Measurements from ENCODE around the gene ASAP2.
"Not testable (repeated sequence)": the region's sequence is repeated elsewhere in the genome, so short reads cannot be mapped to it uniquely, and the experiment has no call there.

ASAP2 gene

GRCh38 chr2:9390991-9391390, 184.4 kb downstream of the ASAP2 start:
- TF ChIP-seq EZH2 (IDR thresholded peaks at IDR 0.05) (no peak), FOXP2 (optimal IDR thresholded peaks at IDR 0.05; ENCODE audit: control extremely low read depth, extremely low read length, insufficient read depth) (no peak), POLR2AphosphoS5 (IDR thresholded peaks at IDR 0.05; ENCODE audit: borderline replicate concordance, low read depth, low read length) (no peak)

GRCh38 chr2:9391961-9392720, 185.5 kb downstream of the ASAP2 start:
- H3K9me3 ChIP-seq (ENCODE audit: low read depth, low read length) = no peaks in the 10 kb centered on the region
- H3K9ac ChIP-seq (ENCODE audit: insufficient read length) = peak overlapping the region; percentile 7
- TF ChIP-seq EZH2 (IDR thresholded peaks at IDR 0.05) (no peak), FOXP2 (optimal IDR thresholded peaks at IDR 0.05; ENCODE audit: control extremely low read depth, extremely low read length, insufficient read depth) (no peak), POLR2AphosphoS5 (IDR thresholded peaks at IDR 0.05; ENCODE audit: borderline replicate concordance, low read depth, low read length) (no peak)
- no peak for DNase-seq (ENCODE audit: low read depth, low spot score)
- no peak overlapping the region; the same call in 1 of the 2 replicates for H3K4me3 ChIP-seq
- peaks cover 3% of the 10 kb centered on the region; the same call in 1 of the 2 replicates for H3K36me3 ChIP-seq (ENCODE audit: insufficient read depth, low read length)
- peak overlapping the region; percentile 80; the same call in 1 of the 2 replicates for H3K27ac ChIP-seq

More at GRCh38 chr2:9390991-9391390, 184.4 kb downstream of the ASAP2 start:
- Histone ChIP-seq H3K36me3 (ENCODE audit: insufficient read depth, low read length) (peaks cover 7% of the 10 kb centered on the region; the same call in 1 of the 2 replicates), H3K4me3 (no peak overlapping the region), H3K27ac (no peak overlapping the region), H3K9me3 (ENCODE audit: low read depth, low read length) (no peaks in the 10 kb centered on the region), H3K9ac (ENCODE audit: insufficient read length) (no peak overlapping the region)
- DNase-seq (ENCODE audit: low read depth, low spot score) = no peak

- no peak for TF ChIP-seq EZH2 (IDR thresholded peaks at IDR 0.05)
- H3K36me3 ChIP-seq (ENCODE audit: insufficient read depth, low read length) = peaks cover under 1% of the 10 kb centered on the region; the same call in 1 of the 2 replicates
- peak overlapping the region; percentile 35 for H3K4me3 ChIP-seq
- H3K9ac ChIP-seq (ENCODE audit: insufficient read length) = peak overlapping the region; percentile 9
- no peaks in the 10 kb centered on the region for H3K9me3 ChIP-seq (ENCODE audit: low read depth, low read length)
- DNase-seq (ENCODE audit: low read depth, low spot score) = peak; percentile 24
- peak overlapping the region; percentile 80 for H3K27ac ChIP-seq
These were observed 186.5 kb downstream of the ASAP2 start for GRCh38 chr2:9392898-9393765.

GRCh38 chr2:9394816-9395215, 188.2 kb downstream of the ASAP2 start:
- no peak overlapping the region for H3K27ac ChIP-seq
- no peak for TF ChIP-seq FOXP2 (optimal IDR thresholded peaks at IDR 0.05; ENCODE audit: control extremely low read depth, extremely low read length, insufficient read depth)
- TF ChIP-seq EZH2 (IDR thresholded peaks at IDR 0.05) = no peak
- no peak for TF ChIP-seq POLR2AphosphoS5 (IDR thresholded peaks at IDR 0.05; ENCODE audit: borderline replicate concordance, low read depth, low read length)
- no peak for DNase-seq (ENCODE audit: low read depth, low spot score)
- H3K4me3 ChIP-seq = no peak overlapping the region
- H3K9me3 ChIP-seq (ENCODE audit: low read depth, low read length) = no peaks in the 10 kb centered on the region
- H3K36me3 ChIP-seq (ENCODE audit: insufficient read depth, low read length) = no peaks in the 10 kb centered on the region; the same call in 1 of the 2 replicates
- H3K9ac ChIP-seq (ENCODE audit: insufficient read length) = no peak overlapping the region

DNA sequence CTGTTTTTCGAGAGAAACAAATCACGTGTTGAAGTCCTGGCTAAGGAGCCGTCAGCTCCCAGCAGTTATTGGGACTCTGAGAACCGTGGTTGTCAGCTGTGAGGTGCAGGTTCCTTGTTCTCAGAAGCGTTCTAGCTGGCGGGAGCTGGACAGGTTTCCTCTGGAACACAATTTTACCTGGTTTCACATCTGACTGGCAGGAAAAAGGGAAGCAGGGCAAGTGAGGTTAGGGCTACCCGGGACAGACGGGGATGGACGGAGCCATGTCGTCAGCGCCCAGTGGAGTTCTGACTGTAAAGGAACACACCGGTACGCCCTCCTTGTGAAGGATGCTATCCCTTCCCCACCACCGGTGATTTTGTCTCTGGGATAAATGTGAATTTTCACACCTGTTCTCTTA, 190.6 kb downstream of the ASAP2 start:
- Histone ChIP-seq H3K36me3 (ENCODE audit: insufficient read depth, low read length) (no peaks in the 10 kb centered on the region; the same call in 1 of the 2 replicates), H3K9me3 (ENCODE audit: low read depth, low read length) (no peaks in the 10 kb centered on the region), H3K4me3 (no peak overlapping the region), H3K9ac (ENCODE audit: insufficient read length) (no peak overlapping the region), H3K27ac (no peak overlapping the region)
- TF ChIP-seq FOXP2 (optimal IDR thresholded peaks at IDR 0.05; ENCODE audit: control extremely low read depth, extremely low read length, insufficient read depth) (no peak), POLR2AphosphoS5 (IDR thresholded peaks at IDR 0.05; ENCODE audit: borderline replicate concordance, low read depth, low read length) (no peak), EZH2 (IDR thresholded peaks at IDR 0.05) (no peak)
- DNase-seq (ENCODE audit: low read depth, low spot score) = no peak

DNA sequence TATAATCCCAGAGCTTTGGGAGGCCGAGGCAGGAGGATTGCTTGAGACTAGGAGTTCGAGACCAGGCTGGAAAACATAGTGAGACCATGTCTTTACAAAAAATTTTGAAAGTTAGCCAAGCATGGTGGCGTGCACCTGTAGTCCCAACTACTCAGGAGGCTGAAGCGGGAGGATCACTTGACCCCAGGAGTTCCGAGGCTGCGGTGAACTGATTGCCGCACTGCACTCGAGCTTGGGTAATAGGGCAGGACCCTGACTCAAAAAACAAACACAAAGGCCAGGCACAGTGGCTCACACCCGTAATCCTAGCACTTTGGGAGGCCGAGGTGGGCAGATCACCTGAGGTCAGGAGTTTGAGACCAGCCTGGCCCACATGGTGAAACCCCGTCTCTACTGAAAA, 191.6 kb downstream of the ASAP2 start:
- not testable (repeated sequence) for H3K4me3 ChIP-seq; H3K9me3 ChIP-seq (ENCODE audit: low read depth, low read length); H3K9ac ChIP-seq (ENCODE audit: insufficient read length); H3K36me3 ChIP-seq (ENCODE audit: insufficient read depth, low read length); DNase-seq (ENCODE audit: low read depth, low spot score); H3K27ac ChIP-seq

- no peaks in the 10 kb centered on the region; the same call in 1 of the 2 replicates for H3K36me3 ChIP-seq (ENCODE audit: insufficient read depth, low read length)
- H3K9ac ChIP-seq (ENCODE audit: insufficient read length) = no peak overlapping the region
- H3K9me3 ChIP-seq (ENCODE audit: low read depth, low read length) = no peaks in the 10 kb centered on the region
- no peak for DNase-seq (ENCODE audit: low read depth, low spot score)
- H3K27ac ChIP-seq = no peak overlapping the region
- H3K4me3 ChIP-seq = no peak overlapping the region
- no peak for TF ChIP-seq EZH2 (IDR thresholded peaks at IDR 0.05)
- no peak for TF ChIP-seq POLR2AphosphoS5 (IDR thresholded peaks at IDR 0.05; ENCODE audit: borderline replicate concordance, low read depth, low read length)
- TF ChIP-seq FOXP2 (optimal IDR thresholded peaks at IDR 0.05; ENCODE audit: control extremely low read depth, extremely low read length, insufficient read depth) = no peak
These were observed 192.5 kb downstream of the ASAP2 start for GRCh38 chr2:9398881-9399780.

Data from SK-N-MC (cell line).